SK-N-SH (cell line): ENCODE results near the gene SMARCA2. TPM values are rescaled to one million over a fixed set of nuclear protein-coding genes. Genes with fewer than 3 reads are reported as not detected.

Experiments used
- CTCF ChIA-PET: fragments of 300-600, 350-600 bp; formaldehyde crosslinking; extraction: SDS; loops from one replicate; lab custom pipeline; 2021; lab: Yijun Ruan, JAX
- POLR2A ChIA-PET: fragments of 350-600 bp; sonication (Branson Sonifier 250); formaldehyde crosslinking; extraction: SDS; loops from one replicate; lab custom pipeline; 2020; ENCODE audit warnings: antibody characterized with exemption, inconsistent platforms; lab: Yijun Ruan, JAX
- DNase-seq: peaks from one replicate; pipeline ENCODE4 v3.0.0; 2012
- H2AFZ ChIP-seq: fragments of 200-600 bp; sonication (generic); 2 replicates; pipeline ENCODE4 v1.8.1; 2016; ENCODE audit warnings: antibody characterized with exemption, mild to moderate bottlenecking, low read depth
- H3F3A ChIP-seq: fragments of 200-600 bp; sonication (generic); replicated peaks from 2 replicates; pipeline ENCODE3; 2016; ENCODE audit warnings: antibody characterized with exemption, mild to moderate bottlenecking; ENCODE audit not compliant: insufficient read depth
- H3K27ac ChIP-seq, 2 experiments: fragments of 200-500 bp in 1 of 2; fragments of 200-600 bp in 1 of 2; sonication (Bioruptor generic) in 1 of 2; sonication (generic), shearing (Covaris generic) in 1 of 2; 2 replicates each; pipeline versions ENCODE4 v1.5.1 to v1.6.1; 2014 to 2016; ENCODE audit warnings: low read depth in 2 of 2, inconsistent platforms in 1 of 2, low read length in 1 of 2, mild to moderate bottlenecking in 1 of 2, mixed read lengths in 1 of 2
- H3K27me3 ChIP-seq: fragments of 200-600 bp; sonication (generic), shearing (Covaris generic); 2 replicates; pipeline ENCODE4 v1.6.1; 2016; ENCODE audit warnings: mixed run types; ENCODE audit not compliant: insufficient read depth
- H3K36me3 ChIP-seq, 2 experiments: fragments of 200-500 bp in 1 of 2; fragments of 200-600 bp in 1 of 2; sonication (Bioruptor generic) in 1 of 2; sonication (generic) in 1 of 2; replicated peaks in 1 of 2; 2 replicates each; pipeline versions ENCODE3 to v1.5.1; 2014 to 2016; ENCODE audit warnings: low read length in 1 of 2, mild to moderate bottlenecking in 1 of 2; ENCODE audit not compliant: insufficient read depth in 2 of 2, control insufficient read depth in 1 of 2
- H3K4me1 ChIP-seq, 2 experiments: fragments of 200-500 bp in 1 of 2; fragments of 200-600 bp in 1 of 2; sonication (Bioruptor generic) in 1 of 2; sonication (generic), shearing (Covaris generic) in 1 of 2; 2 replicates each; pipeline versions ENCODE4 v1.5.1 to v1.6.1; 2014 to 2016; ENCODE audit warnings: low read depth in 1 of 2, low read length in 1 of 2, mixed run types in 1 of 2; ENCODE audit not compliant: insufficient read depth in 2 of 2, control insufficient read depth in 1 of 2
- H3K4me2 ChIP-seq: fragments of 200-600 bp; sonication (generic), shearing (Covaris generic); 2 replicates; pipeline ENCODE4 v1.6.1; 2017; ENCODE audit warnings: mixed run types
- H3K4me3 ChIP-seq, 2 experiments: fragments of 200-500 bp in 1 of 2; fragments of 200-600 bp in 1 of 2; sonication (Bioruptor generic) in 1 of 2; sonication (generic), shearing (Covaris generic) in 1 of 2; 2 replicates each; pipeline versions ENCODE4 v1.5.1 to v1.8.1; 2014 to 2016; ENCODE audit warnings: low read depth in 2 of 2, inconsistent platforms in 1 of 2, low read length in 1 of 2, mild to moderate bottlenecking in 1 of 2, mixed read lengths in 1 of 2, moderate library complexity in 1 of 2
- H3K79me2 ChIP-seq: fragments of 200-600 bp; sonication (generic); 2 replicates; pipeline ENCODE4 v1.8.1; 2017; ENCODE audit warnings: mild to moderate bottlenecking; ENCODE audit not compliant: insufficient read depth
- H3K9ac ChIP-seq: fragments of 200-600 bp; sonication (generic); 2 replicates; pipeline ENCODE4 v1.6.1; 2017; ENCODE audit warnings: mixed run types
- H3K9me2 ChIP-seq: fragments of 200-600 bp; sonication (generic); 2 replicates; pipeline ENCODE4 v1.6.1; 2017; ENCODE audit warnings: mixed run types
- H3K9me3 ChIP-seq: fragments of 200-600 bp; sonication (generic); 2 replicates; pipeline ENCODE4 v1.6.1; 2017; ENCODE audit warnings: mixed run types, mild to moderate bottlenecking, moderate library complexity
- H4K20me1 ChIP-seq: fragments of 200-600 bp; sonication (generic); 2 replicates; pipeline ENCODE4 v1.6.1; 2017; ENCODE audit warnings: mild to moderate bottlenecking, mixed run types; ENCODE audit not compliant: insufficient read depth
- CTCF ChIP-seq: fragments of 200-600 bp; sonication (generic); IDR thresholded peaks from 2 replicates; pipeline ENCODE4 v1.6.1; 2017; ENCODE audit warnings: antibody characterized with exemption, mild to moderate bottlenecking, moderate library complexity
- ELF1 ChIP-seq: IDR thresholded peaks from 2 replicates; pipeline ENCODE4 v1.4.0; 2012
- EP300 ChIP-seq, 2 experiments: IDR thresholded peaks; 2 replicates each; pipeline versions ENCODE4 v1.4.0 to v1.6.1; 2012; ENCODE audit warnings: borderline replicate concordance in 1 of 2, low read depth in 1 of 2, low read length in 1 of 2
- FOXJ3 ChIP-seq: sonication (generic); formaldehyde crosslinking; IDR thresholded peaks from 2 replicates; pipeline ENCODE4 v1.5.1; 2020; ENCODE audit warnings: mild to moderate bottlenecking, missing genetic modification reagents
- GATA2 ChIP-seq: sonication (generic); formaldehyde crosslinking; IDR thresholded peaks from 2 replicates; pipeline ENCODE4 v1.5.0; 2020; ENCODE audit warnings: mild to moderate bottlenecking, missing genetic modification reagents
- IRF3 ChIP-seq: fragments of 150-350 bp; IDR thresholded peaks from 2 replicates; pipeline ENCODE4 v1.6.1; 2016; ENCODE audit warnings: mild to moderate bottlenecking, low read depth, low read length
- MEF2A ChIP-seq: IDR thresholded peaks from 2 replicates; pipeline ENCODE4 v1.4.0; 2012; ENCODE audit warnings: low read depth, borderline replicate concordance
- POLR2AphosphoS5 ChIP-seq: IDR thresholded peaks from 2 replicates; pipeline ENCODE4 v1.6.1; 2012; ENCODE audit warnings: low read depth, low read length
- RFX5 ChIP-seq: IDR thresholded peaks from 2 replicates; pipeline ENCODE4 v1.6.1; 2012; ENCODE audit warnings: mild to moderate bottlenecking, improper control_type of control experiment, low read length
- SIN3A ChIP-seq: IDR thresholded peaks from 2 replicates; pipeline ENCODE4 v1.6.1; 2012; ENCODE audit warnings: low read depth, mild to moderate bottlenecking, low read length, moderate library complexity, borderline replicate concordance
- TAF1 ChIP-seq: IDR thresholded peaks from 2 replicates; pipeline ENCODE4 v1.6.1; 2012; ENCODE audit warnings: low read depth, mild to moderate bottlenecking, low read length, moderate library complexity, borderline replicate concordance
- TCF12 ChIP-seq: IDR thresholded peaks from 2 replicates; pipeline ENCODE4 v1.4.0; 2012
- USF1 ChIP-seq: IDR thresholded peaks from 2 replicates; pipeline ENCODE4 v1.4.0; 2012; ENCODE audit warnings: low read depth, borderline replicate concordance
- YY1 ChIP-seq: IDR thresholded peaks from 2 replicates; pipeline ENCODE4 v1.4.0; 2012; ENCODE audit warnings: low read depth, mild to moderate bottlenecking
- ZBTB33 ChIP-seq: IDR thresholded peaks from 2 replicates; pipeline ENCODE4 v1.4.0; 2012; ENCODE audit warnings: low read depth, borderline replicate concordance
- WGBS: methylation state at CpG from one replicate; pipeline ENCODE4 v1.1.6; 2017; ENCODE audit warnings: low lambda C conversion rate; 5-methylcytosine and 5-hydroxymethylcytosine counted together
- polyA plus RNA-seq, 3 experiments: library from polyadenylated mRNA; depleted of rRNA; stranded (reverse); fragments of >200 nt; gene quantifications; 2 replicates each; pipeline ENCODE4 v1.2.3, GENCODE V29; 2012

SMARCA2 gene
- polyA plus RNA-seq, 1 of the 3 experiments (the other 2 are of a cell fraction) = 17.4 TPM

- H3K4me3 ChIP-seq = no peak overlapping the region
- H3K9me3 ChIP-seq = no peaks in the 10 kb centered on the region
- no peak overlapping the region for H3K27ac ChIP-seq
- H3F3A ChIP-seq = peaks cover 14% of the 10 kb centered on the region
- H4K20me1 ChIP-seq = no peaks in the 10 kb centered on the region
- no peak for TF ChIP-seq ELF1
- no peak for TF ChIP-seq YY1
- no peak for TF ChIP-seq SIN3A
- TF ChIP-seq EP300 (IDR thresholded peaks at IDR 0.05; ENCODE audit: borderline replicate concordance in 1 of 2, low read depth in 1 of 2, low read length in 1 of 2) = no peak
- TF ChIP-seq USF1 = no peak
- no peak for TF ChIP-seq IRF3
- no peak for TF ChIP-seq TCF12
- TF ChIP-seq TAF1 = no peak
- TF ChIP-seq RFX5 = no peak
- no peak for TF ChIP-seq MEF2A
- TF ChIP-seq FOXJ3 (CRISPR knock-in tag) = no peak
- TF ChIP-seq POLR2AphosphoS5 = no peak
- TF ChIP-seq CTCF = no peak
- no peak for TF ChIP-seq ZBTB33
- no peak for TF ChIP-seq GATA2 (CRISPR knock-in tag)
- H3K36me3 ChIP-seq = no peaks in the 10 kb centered on the region
- no peak for DNase-seq
- no peaks in the 10 kb centered on the region; a peak in 2 of 4 replicates for H3K4me1 ChIP-seq
- H3K4me2 ChIP-seq = no peak overlapping the region
- H3K79me2 ChIP-seq = no peaks in the 10 kb centered on the region
- ChIA-PET CTCF (interaction anchor here (1.8 kb wide), 1 partner anchor 75 kb away, joined by 6 read pairs; no protein-coding TSS in a partner anchor), POLR2A (no interaction called here)
- WGBS = 82% methylated on average over 4 of the region's 4 CpGs
- H3K9me2 ChIP-seq = no peaks in the 10 kb centered on the region
- no peaks in the 10 kb centered on the region; the same call in 1 of the 2 replicates for H3K27me3 ChIP-seq
- no peak overlapping the region for H3K9ac ChIP-seq
- no peak overlapping the region for H2AFZ ChIP-seq
Observed at GRCh38 chr9:2012347-2012746, 2.8 kb upstream of the SMARCA2 start.
